KOPT-K1 (cell line): ENCODE data around the gene MAN2B2.
A peak's percentile ranks its signal among the peaks of the same experiment; 100 is the strongest.

Experiments used
- H3K27ac ChIP-seq: fragments of 200-600 bp; sonication (generic); 2 replicates; pipeline ENCODE4 v1.5.1; 2016; ENCODE audit warnings: antibody characterized with exemption, mild to moderate bottlenecking, low read depth, low read length; ENCODE audit not compliant: poor library complexity, severe bottlenecking
- H3K36me3 ChIP-seq: fragments of 200-600 bp; sonication (generic); 2 replicates; pipeline ENCODE4 v1.5.1; 2017; ENCODE audit warnings: antibody characterized with exemption, mild to moderate bottlenecking, low read length, moderate library complexity; ENCODE audit not compliant: insufficient read depth
- H3K9me3 ChIP-seq: fragments of 200-600 bp; sonication (generic); 2 replicates; pipeline ENCODE4 v1.5.1; 2017; ENCODE audit warnings: antibody characterized with exemption, low read length, mild to moderate bottlenecking; ENCODE audit not compliant: insufficient read depth, poor library complexity, severe bottlenecking

MAN2B2 gene

DNA sequence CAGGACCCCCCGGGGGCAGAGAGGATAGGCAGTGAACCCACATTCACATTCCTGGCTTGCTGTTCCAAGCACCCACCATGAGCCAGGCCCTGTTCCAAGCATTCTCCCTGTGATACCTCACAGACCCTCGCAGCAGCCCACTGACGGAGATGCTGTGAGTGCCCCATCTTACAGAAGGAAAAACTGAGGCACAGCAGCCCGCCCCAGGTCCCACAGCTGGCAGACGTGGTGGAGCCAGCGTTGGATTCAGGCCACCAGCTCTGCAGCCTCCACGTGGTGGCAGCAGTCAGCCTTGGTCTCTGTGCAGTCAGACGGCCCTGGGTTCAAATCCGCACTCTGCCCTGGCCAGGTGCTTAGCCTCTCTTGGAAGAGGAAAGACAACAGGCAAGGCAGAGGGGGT lies 16.8 kb downstream of the MAN2B2 start:
- no peak overlapping the region for H3K27ac ChIP-seq
- H3K36me3 ChIP-seq: peaks cover 48% of the 10 kb centered on the region; the same call in 1 of the 2 replicates
- no peaks in the 10 kb centered on the region for H3K9me3 ChIP-seq

DNA sequence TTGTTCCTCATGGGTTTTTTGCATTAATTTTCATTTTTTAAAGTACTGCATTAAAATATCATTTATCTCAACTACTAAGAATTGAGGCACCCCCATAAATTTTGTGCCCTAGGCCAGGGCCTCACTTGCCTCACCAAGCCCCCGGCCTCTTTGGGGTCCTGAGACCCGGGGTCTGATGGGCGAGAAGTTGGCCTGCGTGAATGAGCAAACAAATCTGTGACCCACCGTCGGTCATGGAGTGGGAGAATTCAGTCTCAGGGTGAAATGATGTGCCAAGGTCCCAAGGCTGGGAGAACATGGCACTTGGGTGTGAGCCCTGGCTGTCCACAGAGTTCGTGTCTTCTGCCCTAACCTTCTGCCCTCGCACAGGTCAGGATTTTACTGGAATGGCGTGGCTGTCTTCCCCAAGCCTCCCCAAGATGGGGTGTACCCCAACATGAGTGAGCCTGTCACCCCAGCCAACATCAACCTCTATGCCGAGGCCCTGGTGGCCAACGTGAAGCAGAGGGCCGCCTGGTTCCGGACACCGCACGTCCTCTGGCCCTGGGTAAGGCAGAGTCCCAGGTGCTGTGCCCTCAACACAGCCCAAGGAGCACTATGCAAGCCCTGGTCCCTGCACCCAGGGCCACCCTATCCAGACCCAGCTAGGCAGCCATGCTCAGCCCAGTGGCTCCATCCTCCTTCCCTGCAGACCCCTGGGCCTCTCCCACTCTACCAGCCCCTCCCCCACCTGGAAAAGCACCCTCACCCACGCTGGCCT lies 18.0 kb downstream of the MAN2B2 start:
- H3K9me3 ChIP-seq: no peaks in the 10 kb centered on the region
- peaks cover 49% of the 10 kb centered on the region; the same call in 1 of the 2 replicates for H3K36me3 ChIP-seq
- no peak overlapping the region for H3K27ac ChIP-seq

GRCh38 chr4:6594341-6594740 lies 19.4 kb downstream of the MAN2B2 start:
- no peak overlapping the region for H3K27ac ChIP-seq
- no peaks in the 10 kb centered on the region for H3K9me3 ChIP-seq
- H3K36me3 ChIP-seq: peaks cover 44% of the 10 kb centered on the region; the same call in 1 of the 2 replicates

DNA sequence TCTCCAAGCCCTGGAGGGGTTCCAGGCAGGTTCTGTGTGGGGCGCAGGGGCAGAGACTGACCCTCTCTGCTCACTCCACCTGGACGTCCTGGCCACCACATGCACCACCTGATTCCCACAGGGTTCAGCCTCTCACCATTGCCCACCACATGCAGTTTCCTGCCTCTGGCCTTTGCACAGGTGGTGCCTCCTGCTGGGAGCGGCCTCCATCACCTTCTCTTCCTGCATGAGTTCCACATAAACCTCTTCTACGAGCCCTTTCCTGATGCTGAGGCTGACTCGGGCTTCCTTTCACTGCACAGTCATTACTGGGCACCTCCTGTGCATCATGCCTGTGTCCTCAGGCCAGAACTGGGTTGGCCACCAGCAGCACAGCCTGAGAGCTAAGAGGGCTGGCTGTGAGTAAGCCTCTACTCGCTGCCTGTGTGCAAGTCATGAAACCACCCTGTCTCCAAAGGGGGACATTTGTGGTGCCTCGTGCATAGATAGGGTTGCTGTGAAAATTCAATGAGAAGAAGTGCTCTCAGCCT lies 19.9 kb downstream of the MAN2B2 start:
- Histone ChIP-seq H3K36me3 (peaks cover 42% of the 10 kb centered on the region; the same call in 1 of the 2 replicates), H3K27ac (no peak overlapping the region), H3K9me3 (no peaks in the 10 kb centered on the region)

DNA sequence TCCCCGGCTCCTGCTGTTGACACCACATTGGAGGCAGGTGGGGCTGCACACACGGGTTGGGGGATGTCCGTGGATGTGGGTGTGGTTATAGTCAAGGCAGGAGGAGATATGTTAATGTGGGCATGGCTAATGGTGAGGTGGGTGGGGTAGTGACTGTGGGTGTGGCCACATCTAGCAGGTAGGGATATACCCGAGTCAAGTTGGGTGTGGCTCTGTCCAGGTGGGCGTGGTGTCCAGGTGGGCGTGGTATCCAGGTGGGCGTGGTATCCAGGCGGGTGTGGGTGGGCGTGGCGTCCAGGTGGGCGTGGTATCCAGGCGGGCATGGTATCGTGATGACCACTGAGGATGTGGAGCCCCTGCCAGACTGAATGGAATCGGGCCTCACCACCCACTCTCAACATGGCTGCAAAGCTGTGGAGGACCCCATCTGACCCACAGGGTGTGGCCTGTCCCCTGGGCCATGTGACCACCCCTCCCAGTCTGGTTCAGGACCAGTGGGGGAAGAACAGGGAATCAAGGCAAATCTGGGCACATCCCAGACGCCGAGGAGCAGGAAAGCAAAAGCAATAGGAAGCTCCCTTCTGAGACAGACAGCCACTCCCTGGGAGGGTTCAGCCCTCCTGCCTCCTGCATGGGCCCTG lies 21.0 kb downstream of the MAN2B2 start:
- no peaks in the 10 kb centered on the region for H3K9me3 ChIP-seq
- H3K27ac ChIP-seq: no peak overlapping the region
- H3K36me3 ChIP-seq: peaks cover 47% of the 10 kb centered on the region; the same call in 1 of the 2 replicates

DNA sequence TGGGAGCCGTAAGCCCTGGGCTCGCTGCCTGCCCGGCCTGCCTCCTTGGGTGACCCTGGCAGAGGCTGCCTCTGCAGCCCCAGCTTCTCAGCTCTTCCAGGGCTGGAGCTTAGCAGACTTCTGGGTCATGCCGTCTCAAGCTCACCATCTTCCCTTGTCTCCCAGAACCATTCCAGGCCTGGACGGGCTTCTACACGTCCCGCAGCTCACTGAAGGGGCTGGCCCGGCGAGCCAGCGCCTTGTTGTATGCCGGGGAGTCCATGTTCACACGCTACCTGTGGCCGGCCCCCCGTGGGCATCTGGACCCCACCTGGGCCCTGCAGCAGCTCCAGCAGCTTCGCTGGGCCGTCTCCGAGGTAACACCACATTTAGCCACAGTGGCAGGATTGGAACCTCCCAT lies 22.0 kb downstream of the MAN2B2 start:
- peaks cover 47% of the 10 kb centered on the region; the same call in 1 of the 2 replicates for H3K36me3 ChIP-seq
- no peaks in the 10 kb centered on the region for H3K9me3 ChIP-seq
- H3K27ac ChIP-seq: no peak overlapping the region

GRCh38 chr4:6598127-6598526 lies 23.1 kb downstream of the MAN2B2 start:
- Histone ChIP-seq H3K27ac (no peak overlapping the region), H3K36me3 (peaks cover 49% of the 10 kb centered on the region; the same call in 1 of the 2 replicates), H3K9me3 (no peaks in the 10 kb centered on the region)

DNA sequence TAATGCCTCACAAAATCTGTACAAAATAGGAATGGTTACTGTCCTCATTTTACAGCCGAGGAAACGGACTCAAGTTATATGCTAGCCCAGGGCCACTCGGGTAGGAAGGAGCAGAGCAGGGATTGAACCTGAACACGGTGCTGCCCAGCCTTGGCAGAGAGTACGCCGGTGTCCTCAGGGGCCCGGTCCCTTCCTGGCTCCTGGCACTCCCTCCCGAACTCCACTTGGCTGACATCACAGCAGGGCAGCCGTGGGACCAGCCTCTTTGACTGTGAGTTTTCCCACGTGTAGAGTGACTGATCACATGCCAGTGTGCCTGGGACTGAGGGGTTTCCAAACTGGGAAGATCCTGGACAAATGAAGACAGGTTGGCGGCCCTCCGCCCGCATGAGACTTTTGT lies 23.7 kb downstream of the MAN2B2 start:
- H3K36me3 ChIP-seq: peaks cover 49% of the 10 kb centered on the region; the same call in 1 of the 2 replicates
- no peak overlapping the region for H3K27ac ChIP-seq
- no peaks in the 10 kb centered on the region for H3K9me3 ChIP-seq

DNA sequence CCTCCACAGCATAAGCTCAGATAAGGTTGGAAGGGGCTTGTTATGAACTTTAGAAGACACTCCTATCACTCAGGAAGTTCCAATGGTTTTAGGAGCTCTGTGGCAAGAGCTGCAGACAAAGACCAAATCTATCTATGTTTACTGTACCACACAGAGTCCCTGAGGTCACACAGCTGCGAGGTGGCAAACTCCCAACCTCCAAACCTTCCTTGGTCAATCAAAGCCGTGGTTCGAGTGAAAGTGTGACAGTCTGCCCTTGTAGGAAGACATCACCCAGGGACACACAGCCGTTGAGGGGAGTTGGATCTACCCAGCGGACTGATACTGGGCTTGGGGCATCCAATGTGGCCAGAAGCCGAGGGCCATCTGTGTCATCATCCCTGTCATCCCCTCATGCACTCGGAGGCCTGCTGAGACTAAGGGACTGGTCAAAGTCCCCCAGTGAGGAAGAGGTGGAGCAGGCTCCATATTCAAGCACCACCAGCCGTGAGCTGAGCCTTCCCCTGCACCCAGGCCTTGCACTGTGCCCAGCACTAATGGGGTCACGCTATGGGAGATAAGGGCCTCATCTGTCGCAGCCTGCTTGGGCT lies 26.8 kb downstream of the MAN2B2 start:
- peaks cover 58% of the 10 kb centered on the region for H3K36me3 ChIP-seq
- H3K27ac ChIP-seq: peak overlapping the region; percentile 7
- peaks cover 8% of the 10 kb centered on the region for H3K9me3 ChIP-seq

- peaks cover 8% of the 10 kb centered on the region for H3K9me3 ChIP-seq
- peaks cover 58% of the 10 kb centered on the region for H3K36me3 ChIP-seq
- peak overlapping the region; percentile 2 for H3K27ac ChIP-seq
Measured at GRCh38 chr4:6602289-6602688, 27.3 kb downstream of the MAN2B2 start.

GRCh38 chr4:6603128-6603527 lies 28.1 kb downstream of the MAN2B2 start:
- H3K9me3 ChIP-seq: peaks cover 8% of the 10 kb centered on the region
- peaks cover 57% of the 10 kb centered on the region for H3K36me3 ChIP-seq
- no peak overlapping the region for H3K27ac ChIP-seq

- Histone ChIP-seq H3K36me3 (peaks cover 71% of the 10 kb centered on the region), H3K27ac (no peak overlapping the region), H3K9me3 (peaks cover 8% of the 10 kb centered on the region)
Measured at GRCh38 chr4:6605114-6605513, 30.1 kb downstream of the MAN2B2 start.

DNA sequence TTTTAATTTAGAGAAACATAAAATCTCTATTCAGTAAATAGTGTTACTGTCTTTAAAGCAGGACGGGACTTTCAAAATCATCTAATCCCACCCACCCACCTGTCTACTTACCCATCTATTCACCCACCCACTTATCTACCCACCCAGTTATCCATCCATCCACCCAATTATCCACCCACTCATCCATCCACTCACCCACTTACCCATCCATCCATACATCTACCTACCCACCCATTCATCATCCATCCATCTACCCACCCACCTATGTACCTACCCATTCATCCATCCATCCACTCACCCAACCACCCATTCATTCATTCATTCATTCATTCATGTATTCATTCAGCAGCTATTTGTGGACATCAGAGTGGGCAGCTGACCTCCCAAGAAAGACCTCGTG lies 30.6 kb downstream of the MAN2B2 start:
- Histone ChIP-seq H3K9me3 (peaks cover 8% of the 10 kb centered on the region), H3K36me3 (peaks cover 71% of the 10 kb centered on the region), H3K27ac (no peak overlapping the region)

DNA sequence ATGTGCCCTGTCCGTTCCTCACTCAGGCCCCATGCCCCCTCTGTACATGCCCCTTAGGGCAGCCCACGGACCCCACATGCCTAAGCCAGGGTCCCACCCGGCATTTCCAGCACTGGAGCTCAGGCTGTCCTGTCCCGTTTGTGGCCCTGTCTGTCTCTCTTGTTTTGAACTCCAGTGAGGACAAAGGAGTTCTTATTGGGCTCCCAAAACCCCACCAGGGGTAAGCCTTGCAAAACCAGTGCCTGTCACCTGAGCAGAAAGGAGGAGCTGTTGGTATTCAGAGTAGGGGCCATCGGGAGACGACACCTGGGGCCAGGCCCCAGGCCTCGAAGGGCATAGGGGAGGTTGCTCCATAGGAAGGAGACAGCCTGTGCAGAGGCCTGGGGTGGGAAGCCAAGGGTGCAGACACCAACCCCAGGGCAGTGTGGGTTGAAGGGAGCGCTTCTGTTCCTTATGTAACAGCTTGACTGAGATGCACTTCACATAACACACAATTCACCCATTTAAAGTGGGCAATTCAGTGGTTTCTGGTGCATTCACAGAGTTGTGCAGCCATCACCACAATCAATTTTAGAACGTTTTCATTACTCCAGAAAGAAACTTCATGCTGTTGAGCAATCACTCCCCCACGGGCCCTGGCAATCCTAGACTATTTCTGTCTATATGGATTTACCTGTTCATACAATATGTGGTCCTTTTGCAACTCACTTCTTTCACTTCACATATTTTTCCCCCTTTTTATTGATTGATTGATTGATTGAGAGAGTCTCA lies 31.7 kb downstream of the MAN2B2 start:
- Histone ChIP-seq H3K27ac (no peak overlapping the region), H3K9me3 (peaks cover 8% of the 10 kb centered on the region), H3K36me3 (peaks cover 79% of the 10 kb centered on the region)
